Endometrial microvascular endothelial cells (primary cell): ENCODE data around the gene ERICH4. TPM values are rescaled to one million over a fixed set of nuclear protein-coding genes. Genes with fewer than 3 reads are reported as not detected.
"Not testable (repeated sequence)": the region's sequence is repeated elsewhere in the genome, so short reads cannot be mapped to it uniquely, and the experiment has no call there.

Source experiments
- in situ Hi-C: cut with HindIII; loops from 2 replicates; pipeline ENCODE4 v1.10.0; 2017; ENCODE audit warnings: low sequenced_read_pairs, low pct_unique_long_range_greater_than_20kb; ENCODE audit errors: inconsistent ontology term
- total RNA-seq: library from RNA; depleted of rRNA; stranded (reverse); fragments of >200 nt; gene quantifications from one replicate; pipeline ENCODE4 v1.2.3, GENCODE V29; 2015; ENCODE audit errors: inconsistent ontology term

The ERICH4 gene
- total RNA-seq, 1 donor from 2014 or later, result not detected

DNA sequence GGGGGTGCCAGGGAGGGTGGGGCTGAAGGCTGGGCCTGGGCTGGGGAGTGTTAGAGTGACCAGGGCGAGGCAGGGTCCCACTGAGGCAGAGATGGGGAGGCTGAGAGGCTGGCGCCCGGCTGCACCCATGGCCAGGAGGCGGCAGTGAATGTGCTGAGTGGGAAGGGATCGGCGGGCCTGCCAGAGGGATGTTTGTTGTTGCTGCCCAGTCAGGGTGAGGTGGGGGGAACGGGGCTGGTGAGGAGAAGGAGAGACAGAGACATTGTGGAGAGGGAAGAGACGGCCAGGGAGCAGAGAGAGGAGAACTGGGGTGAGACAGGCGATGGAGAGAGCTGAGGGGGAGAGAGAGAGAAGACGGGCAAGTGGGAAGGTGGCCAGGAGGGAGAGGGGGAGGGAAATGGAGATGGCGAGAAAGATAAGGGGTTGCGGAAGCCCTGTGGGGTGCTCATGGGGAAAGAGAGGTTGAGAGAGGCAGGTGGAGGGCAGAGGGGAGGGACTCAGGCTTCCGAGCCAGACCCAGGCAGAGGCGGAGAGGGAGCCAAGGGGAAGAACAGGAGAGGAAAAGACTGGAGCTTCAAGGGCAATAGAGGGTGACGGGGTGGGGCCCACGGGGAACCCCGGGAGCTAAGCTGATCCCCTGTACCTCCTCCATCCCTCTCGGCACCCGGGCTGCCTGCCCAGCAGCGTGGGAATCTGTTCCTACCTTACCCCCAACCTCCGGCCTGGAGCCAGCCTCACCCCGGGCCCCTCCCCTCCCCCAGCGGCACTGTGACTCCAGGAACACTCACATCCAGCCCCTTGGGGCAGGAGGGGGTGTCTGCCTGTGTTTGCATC is 15.1 kb upstream of the ERICH4 start:
- in situ Hi-C loops, result no loop called here

DNA sequence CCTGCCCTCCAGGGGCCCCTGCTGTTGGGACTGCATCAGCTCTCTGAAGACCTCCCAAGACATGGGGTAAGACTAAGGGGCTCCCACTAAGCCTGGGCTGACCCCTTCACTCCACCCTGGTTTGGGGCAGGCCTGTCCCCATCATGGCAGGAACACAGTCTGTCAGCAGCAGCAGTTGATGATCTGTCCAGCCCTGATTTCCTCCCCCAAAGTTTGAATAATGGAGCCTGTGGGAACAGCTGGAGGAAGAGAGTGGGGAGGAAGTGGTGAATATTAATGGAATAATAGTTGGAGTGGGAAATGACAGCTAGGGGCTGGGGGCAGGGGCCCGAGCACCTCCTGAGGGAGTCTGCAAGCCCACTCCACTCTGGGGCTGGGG is 14.5 kb upstream of the ERICH4 start:
- in situ Hi-C loops, result no loop called here

DNA sequence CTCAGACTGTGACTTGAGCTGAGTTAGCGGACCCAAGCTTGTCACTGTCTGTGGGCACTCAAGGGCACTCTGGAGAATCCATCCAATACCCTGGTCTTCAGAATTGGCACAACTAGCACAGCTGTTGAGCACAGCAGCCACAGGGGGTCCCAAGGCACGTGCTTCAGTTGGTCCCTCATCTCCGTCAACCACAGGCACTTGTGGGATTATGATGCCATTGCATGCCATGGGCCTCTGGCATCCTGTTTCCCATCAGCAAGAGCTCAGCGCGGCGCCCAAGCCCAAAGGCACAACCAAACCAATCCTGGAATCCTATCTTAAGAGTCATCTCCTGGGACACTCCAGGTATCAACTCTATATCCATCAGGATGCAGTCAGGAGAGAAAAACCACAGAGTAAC is 12.0 kb upstream of the ERICH4 start:
- in situ Hi-C loops, result no loop called here

DNA sequence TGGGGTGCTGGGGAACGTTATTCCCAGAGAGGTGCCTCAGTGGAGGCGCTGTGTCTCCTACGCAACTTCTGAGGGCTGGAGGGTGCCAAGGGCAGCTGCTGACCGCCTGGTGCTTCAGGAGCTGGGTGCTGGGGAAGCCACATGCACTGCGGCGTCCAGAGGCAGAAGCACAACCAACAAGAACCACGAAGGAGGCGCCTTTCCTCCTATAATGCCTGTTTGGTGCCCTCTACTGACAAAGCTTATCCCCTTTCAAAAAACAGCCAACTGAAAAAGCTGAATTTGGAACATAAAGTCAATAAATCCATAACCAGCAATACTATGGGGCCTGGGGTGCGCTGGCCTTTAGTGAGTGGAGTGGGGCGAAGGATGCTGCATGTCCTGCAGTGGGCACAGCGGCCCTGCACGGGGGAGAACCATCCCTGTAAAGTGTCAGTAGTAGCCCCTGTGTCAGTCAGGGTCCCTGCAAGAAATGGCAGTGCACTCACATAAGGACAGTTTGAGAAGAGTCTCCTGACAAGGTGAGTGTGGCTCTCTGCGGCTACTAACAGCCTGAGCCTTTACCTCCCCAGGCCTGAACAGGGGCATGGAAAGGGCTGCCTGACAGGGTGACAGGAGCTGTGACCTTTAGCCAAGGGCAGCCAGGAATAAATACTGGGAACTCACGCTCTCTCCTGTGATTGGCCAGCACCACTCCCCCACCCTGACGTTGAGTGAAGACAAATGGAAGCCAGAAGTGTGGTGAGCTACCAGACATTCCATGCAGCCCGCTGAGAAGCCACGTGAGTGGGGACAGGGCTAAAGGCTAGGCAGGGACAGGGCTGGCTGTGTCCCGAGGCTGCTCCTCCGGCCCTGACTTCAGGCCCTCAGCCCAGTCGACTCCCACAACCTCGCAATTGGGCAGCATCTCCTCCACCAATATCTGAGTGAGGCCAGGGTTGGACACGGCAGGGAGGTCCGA is 11.2 kb upstream of the ERICH4 start:
- in situ Hi-C loops, result no loop called here

DNA sequence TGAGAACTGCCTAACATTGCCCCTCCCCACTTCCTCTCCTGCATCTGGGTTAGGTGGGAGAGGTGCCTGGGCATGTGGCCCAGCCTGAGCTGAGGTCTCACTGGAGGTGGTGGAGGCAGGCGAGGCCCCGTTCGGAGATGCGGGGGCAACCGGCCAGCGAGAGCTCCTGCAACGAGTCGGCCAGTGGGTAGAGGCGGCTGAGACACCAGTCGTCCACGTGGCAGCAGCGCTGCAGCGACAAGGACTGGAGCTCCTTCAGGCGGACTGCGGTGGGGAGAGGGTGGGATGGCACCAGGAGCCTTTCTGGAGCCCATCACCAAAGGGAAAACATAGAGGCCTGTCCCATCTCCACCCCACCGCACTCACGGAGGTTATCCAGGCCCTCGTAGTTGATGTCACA is 9.8 kb upstream of the ERICH4 start:
- in situ Hi-C loops, result no loop called here

DNA sequence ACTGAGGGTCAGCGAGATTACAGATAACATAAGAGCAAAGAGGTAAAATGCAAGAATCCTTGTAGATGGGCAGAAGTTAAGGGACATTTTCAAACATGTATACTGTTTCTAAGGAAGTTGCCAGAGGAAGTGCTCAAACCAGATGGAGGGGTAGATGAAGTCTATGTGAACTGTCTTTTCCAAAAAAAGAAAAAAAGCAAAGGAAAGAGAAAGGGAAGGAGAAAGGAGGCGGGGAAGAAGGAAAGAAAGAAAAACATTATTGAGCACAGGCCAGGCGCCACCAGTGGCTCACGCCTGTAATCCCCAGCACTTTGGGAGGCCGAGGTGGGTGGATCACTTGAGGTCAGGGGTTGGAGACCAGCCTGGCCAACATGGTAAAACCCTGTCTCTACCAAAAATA is 8.5 kb upstream of the ERICH4 start:
- in situ Hi-C loops, result no loop called here

DNA sequence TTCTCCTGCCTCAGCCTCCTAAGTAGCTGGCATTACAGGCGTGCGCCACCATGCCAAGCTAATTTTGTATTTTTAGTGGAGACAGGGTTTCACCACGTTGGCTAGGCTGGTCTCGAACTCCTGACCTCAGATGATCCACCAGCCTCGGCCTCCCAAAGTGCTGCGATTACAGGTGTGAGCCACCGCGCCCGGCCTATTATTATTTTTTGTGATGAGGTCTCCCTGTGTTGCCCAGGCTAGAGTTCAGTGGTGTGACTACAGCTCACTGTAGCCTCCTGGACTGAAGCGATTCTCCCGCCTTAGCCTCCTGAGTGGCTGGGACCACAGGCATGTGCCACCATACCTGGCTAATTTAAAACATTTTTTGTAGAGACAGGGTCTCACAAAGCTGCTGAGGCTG is 7.6 kb upstream of the ERICH4 start:
- in situ Hi-C loops, result not testable (repeated sequence)

DNA sequence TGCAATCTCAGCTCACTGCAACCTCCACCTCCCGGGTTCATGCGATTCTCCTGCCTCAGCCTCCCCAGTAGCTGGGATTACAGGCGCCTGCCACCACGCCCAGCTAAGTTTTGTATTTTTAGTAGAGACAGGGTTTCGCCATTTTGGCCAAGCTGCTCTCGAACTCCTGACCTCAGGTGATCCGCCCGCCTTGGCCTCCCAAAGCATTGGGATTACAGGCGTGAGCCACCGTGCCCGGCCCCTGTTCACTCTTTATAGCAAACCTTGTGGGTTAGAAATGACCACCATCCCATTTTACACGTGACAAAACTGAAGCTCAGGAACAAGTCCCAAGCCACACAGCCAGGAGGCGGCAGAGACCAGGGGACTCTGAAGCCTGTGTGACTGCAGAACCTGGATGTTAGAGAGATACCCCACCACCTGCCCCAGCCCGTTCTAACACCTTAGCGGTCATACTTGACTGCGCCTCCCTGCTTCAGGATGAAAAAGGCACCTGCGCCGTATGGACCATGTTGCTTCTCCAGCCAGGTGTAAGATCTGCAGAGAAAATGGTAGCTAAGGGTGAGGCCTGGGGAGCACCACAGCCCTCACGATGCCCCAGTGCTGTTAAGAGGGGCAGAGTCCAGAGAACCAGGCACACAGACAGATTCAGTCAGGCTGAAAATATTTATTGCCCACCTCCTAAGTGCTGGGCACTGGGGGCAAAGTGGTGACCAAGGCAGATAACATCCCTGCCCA is 6.9 kb upstream of the ERICH4 start:
- in situ Hi-C loops, result no loop called here

DNA sequence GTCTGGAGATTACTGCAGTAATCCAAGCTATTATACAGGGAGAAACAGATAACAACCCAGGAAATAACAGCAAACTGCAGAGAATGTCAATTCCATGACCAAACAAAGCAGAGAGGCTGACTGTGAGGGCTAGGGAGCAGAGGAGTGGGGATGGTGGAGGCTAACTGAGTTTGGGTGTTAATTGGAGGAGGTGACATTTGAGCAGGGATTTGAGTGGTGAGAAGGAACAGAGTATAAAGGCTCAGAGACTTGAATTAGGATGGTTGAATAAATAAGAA is 6.3 kb upstream of the ERICH4 start:
- in situ Hi-C loops, result no loop called here

DNA sequence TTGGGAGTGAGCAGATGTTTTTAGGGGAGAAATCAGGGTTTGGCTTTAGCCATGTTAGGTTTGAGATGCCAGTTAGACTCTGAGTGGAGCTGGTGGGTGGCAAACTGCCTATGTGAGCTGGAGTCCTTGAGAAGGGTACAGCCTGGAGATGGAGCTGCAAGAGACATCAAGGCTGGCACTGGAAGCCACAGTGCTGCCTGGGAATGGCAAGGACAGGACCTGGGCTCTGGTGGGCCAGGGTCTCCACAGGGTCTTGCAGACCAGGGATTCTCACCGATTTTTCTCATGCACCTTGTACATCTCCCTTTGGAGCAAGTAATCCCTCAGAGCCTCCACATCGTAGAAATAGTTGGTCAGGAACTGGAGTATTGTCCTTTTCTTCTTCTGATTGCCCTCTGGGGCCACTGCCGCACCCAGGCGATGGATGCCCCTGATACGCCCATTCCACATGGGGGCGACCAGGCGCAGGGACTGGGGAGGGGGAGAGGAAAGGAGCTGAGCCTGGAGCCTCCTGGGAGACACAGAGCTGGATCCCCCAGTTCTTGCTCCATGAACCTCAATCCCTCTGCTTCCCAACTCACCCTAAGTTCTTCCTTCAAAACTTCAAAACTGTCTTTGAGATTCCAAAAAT is 4.9 kb upstream of the ERICH4 start:
- in situ Hi-C loops, result no loop called here

DNA sequence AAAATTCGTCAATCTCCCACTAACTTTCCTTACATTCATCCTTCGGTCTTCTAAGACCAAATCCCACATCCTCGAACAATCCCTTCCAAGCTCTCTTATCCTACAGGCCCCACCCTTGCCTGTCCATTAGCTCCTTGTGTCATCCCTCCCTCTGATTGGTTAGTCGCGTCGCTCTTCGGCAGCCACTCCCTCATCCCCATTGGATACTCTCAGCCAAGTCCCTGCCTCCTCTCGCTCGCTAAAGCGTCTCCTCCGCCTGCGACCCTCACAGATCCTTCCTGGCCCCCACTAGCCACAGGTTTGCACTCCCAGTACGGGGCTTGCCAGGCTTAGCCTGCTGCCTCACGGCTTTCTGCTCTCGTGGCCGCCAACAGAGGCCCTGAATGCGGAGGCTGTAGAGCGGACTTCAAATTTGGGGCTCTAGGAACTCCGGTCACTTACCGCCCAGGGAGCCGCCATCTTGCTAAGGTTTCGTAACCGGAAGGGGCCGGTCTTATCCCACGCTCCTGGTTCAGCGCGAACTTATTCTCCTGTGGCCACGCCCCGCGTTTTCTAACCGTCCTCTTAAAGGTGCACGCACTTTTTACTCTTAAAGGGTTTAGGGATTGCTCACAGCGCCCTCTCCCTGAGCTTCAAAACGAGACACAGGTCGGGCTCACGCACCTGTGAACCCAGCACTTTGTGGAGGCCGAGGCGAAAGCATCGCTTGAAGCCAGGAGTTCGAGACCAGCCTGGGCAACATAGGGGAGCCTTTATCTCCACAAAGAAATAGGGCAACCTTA is 3.3 kb upstream of the ERICH4 start, which contains the start of gene DMAC2:
Gene DMAC2 (minus strand): TSS at position 472 of the 782 bp plus-strand sequence. CDS start 13 bp downstream, at position 459.
- in situ Hi-C loops, result no loop called here

DNA sequence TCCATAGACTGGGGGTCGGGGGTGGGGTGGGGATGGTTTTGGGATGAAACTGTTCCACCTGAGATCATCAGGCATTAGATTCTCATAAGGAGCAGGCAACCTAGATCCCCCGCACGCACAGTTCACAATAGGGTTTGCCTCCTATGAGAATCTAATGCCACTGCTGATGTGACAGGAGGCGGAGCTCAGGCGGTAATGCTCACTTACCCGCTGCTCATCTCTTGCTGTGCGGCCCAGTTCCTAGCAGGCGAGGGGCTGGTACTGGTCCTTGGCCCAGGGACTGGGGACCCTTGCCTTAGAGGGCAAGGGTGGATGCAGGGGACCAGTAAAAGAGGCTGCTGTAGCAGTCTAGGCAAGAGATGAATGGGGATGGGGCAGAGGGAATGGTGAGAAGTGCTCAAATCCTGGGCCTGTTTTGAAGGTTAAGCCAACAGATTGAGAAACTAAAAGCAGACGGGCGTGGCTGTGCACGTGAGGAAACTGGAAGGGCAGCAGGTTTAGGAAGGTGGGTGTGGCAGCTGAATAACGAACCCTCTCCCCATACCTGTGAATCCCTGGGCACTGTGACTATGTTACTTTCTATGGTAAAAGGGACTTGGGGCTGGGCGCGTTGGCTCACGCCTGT is 1.5 kb upstream of the ERICH4 start:
- in situ Hi-C loops, result no loop called here

DNA sequence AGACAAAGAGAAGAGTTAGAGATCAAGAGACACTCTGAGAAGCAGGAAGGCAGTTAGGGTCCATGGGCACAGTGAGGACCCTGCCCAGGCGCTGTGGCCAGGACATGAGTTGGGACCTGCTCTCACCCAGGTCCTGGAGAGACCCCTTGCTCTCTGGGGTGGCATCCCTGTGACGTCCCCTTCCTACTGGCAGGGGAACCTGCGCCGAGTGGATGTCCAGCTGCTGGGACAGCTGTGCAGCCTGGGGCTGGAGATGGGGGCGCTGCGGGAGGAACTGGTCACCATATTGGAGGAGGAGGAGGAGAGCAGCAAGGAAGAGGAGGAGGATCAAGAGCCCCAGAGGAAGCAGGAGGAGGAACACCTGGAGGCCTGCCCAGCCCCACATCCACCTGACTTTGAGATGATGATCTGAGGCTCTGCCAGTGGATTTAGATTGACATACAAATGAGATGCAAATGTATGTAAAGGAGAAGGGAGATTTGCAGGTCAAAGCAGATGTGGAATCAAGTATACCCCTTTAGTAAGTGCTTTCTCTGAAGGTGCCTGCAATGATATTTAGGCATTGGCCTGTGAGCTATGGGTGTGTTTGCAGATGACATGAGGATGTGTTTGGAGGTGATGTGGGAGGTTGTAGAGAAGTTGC is 978 bp downstream of the ERICH4 start:
- in situ Hi-C loops, result no loop called here

DNA sequence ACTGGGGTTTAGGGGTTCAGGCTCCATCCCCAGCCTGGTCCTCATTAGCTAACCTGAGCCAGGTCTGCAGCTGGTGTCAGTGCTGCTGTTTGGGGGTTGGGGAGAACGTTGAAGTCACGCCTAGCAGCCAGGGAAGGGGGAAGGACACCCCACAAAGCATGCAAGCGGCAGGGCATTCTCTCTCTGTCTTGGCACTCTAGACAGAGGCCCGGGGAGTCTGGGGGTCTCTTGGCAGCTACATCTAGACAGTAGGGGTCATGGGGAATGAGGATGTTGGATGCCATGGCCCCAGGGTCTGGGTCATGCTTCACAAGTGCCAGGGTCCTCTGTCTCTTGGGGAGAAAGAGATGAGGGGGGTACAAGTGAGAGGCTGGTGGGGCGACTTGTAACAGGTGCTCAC is 2.6 kb downstream of the ERICH4 start:
- in situ Hi-C loops, result no loop called here

DNA sequence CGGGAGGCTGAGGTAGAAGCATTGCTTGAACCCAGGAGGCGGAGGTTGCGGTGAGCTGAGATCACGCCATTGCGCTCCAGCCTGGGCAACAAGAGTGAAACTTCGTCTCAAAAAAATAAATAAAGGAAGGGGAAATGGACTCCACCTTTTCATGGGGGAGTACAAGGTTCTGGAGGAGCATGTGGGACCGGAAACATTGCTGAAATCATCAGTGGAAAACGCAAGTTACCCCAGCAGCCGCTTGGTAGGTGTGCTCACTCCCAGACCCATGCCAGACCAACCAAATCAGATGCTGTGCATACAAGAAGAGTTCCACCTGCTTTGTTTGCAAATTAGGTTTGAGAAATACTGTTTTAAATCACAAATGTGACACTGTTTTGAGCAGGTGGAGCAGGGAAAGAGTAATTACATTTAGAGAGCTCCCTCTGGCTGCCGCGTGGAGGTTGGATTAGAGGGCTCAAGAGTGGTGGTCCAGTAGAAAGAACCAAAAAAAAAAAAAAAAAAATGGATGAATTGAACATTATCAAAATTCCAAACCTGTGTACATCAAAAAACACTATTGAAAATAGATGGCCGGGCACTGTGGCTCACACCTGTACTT is 4.9 kb downstream of the ERICH4 start:
- in situ Hi-C loops, result no loop called here

DNA sequence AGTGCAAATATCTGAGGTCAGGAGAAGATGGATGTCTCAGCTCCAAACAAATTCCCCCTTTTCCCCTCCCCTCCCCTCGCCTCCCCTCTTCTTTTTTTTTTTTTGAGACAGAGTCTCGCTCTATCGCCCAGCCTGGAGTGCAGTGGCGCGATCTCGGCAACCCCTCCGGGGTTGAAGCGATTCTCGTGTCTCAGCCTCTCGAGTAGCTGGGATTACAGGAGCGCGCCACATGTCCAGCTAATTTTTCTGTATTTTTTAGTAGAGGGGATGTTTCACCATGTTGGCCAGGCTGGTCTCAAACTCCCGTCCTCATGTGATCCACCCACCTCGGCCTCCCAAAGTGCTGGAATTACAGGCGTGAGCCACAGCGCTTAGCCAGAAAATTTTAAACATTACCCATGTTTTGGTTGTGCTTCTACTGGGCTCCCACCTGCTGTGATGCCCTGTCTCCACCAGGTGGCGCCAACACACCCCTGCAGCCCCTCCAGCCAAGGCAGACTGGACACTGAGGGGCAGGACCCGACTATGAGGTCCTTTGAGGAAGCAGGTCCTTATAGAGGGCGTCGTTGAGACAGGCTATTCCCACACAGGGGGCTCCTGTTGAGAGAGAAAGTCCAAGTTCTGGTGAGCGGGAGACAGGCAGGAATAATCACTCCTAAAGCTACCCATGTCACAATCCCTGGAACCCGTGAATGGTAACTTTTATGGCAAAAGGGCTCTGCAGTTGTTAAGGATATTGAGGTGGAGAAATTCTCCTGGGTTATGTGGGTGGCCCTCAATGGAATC is 6.3 kb downstream of the ERICH4 start:
- in situ Hi-C loops, result no loop called here

DNA sequence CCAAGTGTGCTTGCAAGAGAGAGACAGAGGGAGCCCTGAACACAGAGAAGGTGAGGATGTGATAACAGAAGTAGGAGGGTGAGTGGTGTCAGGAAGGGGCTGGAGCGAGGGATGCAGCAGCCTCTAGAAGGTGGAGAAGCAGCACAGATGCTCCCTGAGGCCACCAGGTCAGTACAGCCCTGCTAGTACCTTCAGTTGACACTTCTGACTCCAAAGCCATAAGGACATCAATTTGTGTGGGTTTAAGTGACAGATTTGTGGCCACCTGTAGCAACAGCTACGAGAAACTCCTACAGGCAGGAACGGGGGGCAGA is 6.9 kb downstream of the ERICH4 start:
- in situ Hi-C loops, result no loop called here
